WERI-Rb-1 (cell line): ENCODE results near the gene MRPL3.

Source experiments
- DNase-seq: peaks from one replicate; pipeline ENCODE4 v3.0.0-alpha.2; 2020
- H3K27ac ChIP-seq: fragments of 250-450 bp; sonication (Bioruptor Pico); 2 replicates; pipeline ENCODE4 v1.5.1; 2020; ENCODE audit warnings: mild to moderate bottlenecking, moderate library complexity
- H3K27me3 ChIP-seq: fragments of 250-450 bp; sonication (Bioruptor Pico); 2 replicates; pipeline ENCODE4 v1.5.1; 2021; ENCODE audit warnings: mild to moderate bottlenecking, low read depth, moderate library complexity; ENCODE audit not compliant: insufficient read depth, severe bottlenecking
- H3K36me3 ChIP-seq: fragments of 250-450 bp; sonication (Bioruptor Pico); 2 replicates; pipeline ENCODE4 v1.5.1; 2020; ENCODE audit warnings: mild to moderate bottlenecking, moderate library complexity
- H3K4me3 ChIP-seq: 2 replicates; pipeline ENCODE4 v1.5.1; 2011; ENCODE audit warnings: low read depth, mild to moderate bottlenecking, control low read depth, low read length
- H3K9me3 ChIP-seq: fragments of 250-450 bp; sonication (Bioruptor Pico); 2 replicates; pipeline ENCODE4 v1.5.1; 2021; ENCODE audit warnings: mild to moderate bottlenecking, moderate library complexity; ENCODE audit not compliant: severe bottlenecking
- CTCF ChIP-seq: IDR thresholded peaks from 2 replicates; pipeline ENCODE4 v1.5.1; 2011; ENCODE audit warnings: low read depth, mild to moderate bottlenecking, control low read depth, inconsistent platforms, low read length

MRPL3 gene

GRCh38 chr3:131546441-131546840, 43.7 kb upstream of the MRPL3 start:
- no peak overlapping the region for H3K27ac ChIP-seq
- no peak for DNase-seq
- TF ChIP-seq CTCF: no peak
- no peaks in the 10 kb centered on the region for H3K9me3 ChIP-seq
- H3K36me3 ChIP-seq: no peaks in the 10 kb centered on the region
- no peak overlapping the region for H3K4me3 ChIP-seq
- no peaks in the 10 kb centered on the region for H3K27me3 ChIP-seq

GRCh38 chr3:131544557-131544956, 41.8 kb upstream of the MRPL3 start:
- H3K4me3 ChIP-seq: no peak overlapping the region
- H3K27me3 ChIP-seq: no peaks in the 10 kb centered on the region
- H3K9me3 ChIP-seq: no peaks in the 10 kb centered on the region
- H3K27ac ChIP-seq: no peak overlapping the region
- H3K36me3 ChIP-seq: no peaks in the 10 kb centered on the region
- no peak for TF ChIP-seq CTCF
- DNase-seq: no peak

- no peaks in the 10 kb centered on the region for H3K36me3 ChIP-seq
- H3K4me3 ChIP-seq: no peak overlapping the region
- TF ChIP-seq CTCF: no peak
- H3K27ac ChIP-seq: no peak overlapping the region
- no peaks in the 10 kb centered on the region for H3K9me3 ChIP-seq
- no peaks in the 10 kb centered on the region for H3K27me3 ChIP-seq
- peak; percentile 23 for DNase-seq
These were observed 40.9 kb upstream of the MRPL3 start for GRCh38 chr3:131543714-131544113.

GRCh38 chr3:131541288-131541687, 38.5 kb upstream of the MRPL3 start:
- no peak for DNase-seq
- H3K27ac ChIP-seq: no peak overlapping the region
- H3K4me3 ChIP-seq: no peak overlapping the region
- TF ChIP-seq CTCF: no peak
- H3K27me3 ChIP-seq: no peaks in the 10 kb centered on the region
- no peaks in the 10 kb centered on the region for H3K9me3 ChIP-seq
- no peaks in the 10 kb centered on the region for H3K36me3 ChIP-seq

- no peaks in the 10 kb centered on the region for H3K36me3 ChIP-seq
- TF ChIP-seq CTCF: no peak
- no peak overlapping the region for H3K4me3 ChIP-seq
- no peak overlapping the region for H3K27ac ChIP-seq
- H3K9me3 ChIP-seq: no peaks in the 10 kb centered on the region
- no peaks in the 10 kb centered on the region for H3K27me3 ChIP-seq
- DNase-seq: no peak
These were observed 38.0 kb upstream of the MRPL3 start for GRCh38 chr3:131540821-131541220.

- Histone ChIP-seq H3K9me3 (no peaks in the 10 kb centered on the region), H3K4me3 (no peak overlapping the region), H3K27ac (no peak overlapping the region), H3K36me3 (no peaks in the 10 kb centered on the region), H3K27me3 (no peaks in the 10 kb centered on the region)
- no peak for DNase-seq
- no peak for TF ChIP-seq CTCF
These were observed 37.4 kb upstream of the MRPL3 start for GRCh38 chr3:131540143-131540542.
